GM12878 (cell line): ENCODE measurements around the gene CLK4. TPM values are rescaled to one million over a fixed set of nuclear protein-coding genes. Genes with fewer than 3 reads are reported as not detected.

Experiments used
- ATAC-seq: fragments of 200-7000 bp; cut with Tn5 transposase; 3 replicates; pipeline ENCODE4 v1.9.1; 2020; ENCODE audit warnings: mild to moderate bottlenecking, moderate library complexity
- BruUV-seq: library from RNA; stranded (reverse); fragments of 400-500 nt; replicated peaks from 2 replicates; lab custom pipeline; 2021; lab: Mats Ljungman, UMichigan
- CTCF ChIA-PET: fragments of 300-600 bp; sonication (Branson Sonifier 250); formaldehyde crosslinking; extraction: SDS; loops from one replicate; lab custom pipeline; 2021; ENCODE audit warnings: inconsistent platforms; lab: Yijun Ruan, JAX
- POLR2A ChIA-PET: fragments of 350-600 bp; formaldehyde crosslinking; extraction: SDS; loops from one replicate; lab custom pipeline; 2021; ENCODE audit warnings: inconsistent platforms; lab: Charles Lee
- RAD21 ChIA-PET: fragments of 300-600 bp; sonication (Branson Sonifier 250); formaldehyde crosslinking; loops from one replicate; lab custom pipeline; 2023; ENCODE audit warnings: antibody characterized with exemption; ENCODE audit not compliant: unreplicated experiment; lab: Charles Lee
- SMC1A ChIA-PET: fragments of 300-600 bp; sonication (Branson Sonifier 250); formaldehyde crosslinking; loops from one replicate; lab custom pipeline; 2023; ENCODE audit not compliant: unreplicated experiment, uncharacterized antibody; lab: Charles Lee
- DNase-seq: peaks from one replicate; pipeline ENCODE4 v3.0.0-alpha.2; 2011; ENCODE audit warnings: low read depth, low spot score
- FAIRE-seq: peaks from 3 replicates; lab custom pipeline; 2011; peaks lifted over from hg19 to GRCh38; lab: Jason Lieb, UNC
- H2AFZ ChIP-seq: 2 replicates; pipeline ENCODE4 v1.6.0; 2011; ENCODE audit warnings: low read depth, low read length, control low read depth; ENCODE audit not compliant: control insufficient read depth
- H3K27ac ChIP-seq: 2 replicates; pipeline ENCODE4 v1.5.1; 2011; ENCODE audit warnings: control low read depth; ENCODE audit not compliant: control insufficient read depth, insufficient read depth
- H3K27me3 ChIP-seq, 2 experiments: replicated peaks in 1 of 2; 2 replicates each; pipeline versions ENCODE4 v1.6.0 to v1.6.1; 2011; ENCODE audit warnings: low read length in 1 of 2; ENCODE audit not compliant: control insufficient read depth in 2 of 2, insufficient read depth in 2 of 2
- H3K36me3 ChIP-seq, 2 experiments: 2 replicates each; pipeline ENCODE4 v1.5.1; 2011; ENCODE audit warnings: low read length in 1 of 2; ENCODE audit not compliant: control insufficient read depth in 2 of 2, insufficient read depth in 2 of 2
- H3K4me1 ChIP-seq: 2 replicates; pipeline ENCODE4 v1.6.1; 2011; ENCODE audit warnings: mild to moderate bottlenecking, low read length, moderate library complexity, mixed read lengths; ENCODE audit not compliant: control insufficient read depth, insufficient read depth
- H3K4me2 ChIP-seq: 2 replicates; pipeline ENCODE4 v1.6.0; 2011; ENCODE audit warnings: control low read depth; ENCODE audit not compliant: control insufficient read depth, insufficient read depth
- H3K4me3 ChIP-seq: fragments of 200-600 bp; sonication (generic); 2 replicates; pipeline ENCODE4 v1.5.1; 2016
- H3K79me2 ChIP-seq: 2 replicates; pipeline ENCODE4 v1.6.0; 2011; ENCODE audit warnings: low read length; ENCODE audit not compliant: control insufficient read depth, insufficient read depth
- H3K9ac ChIP-seq: 2 replicates; pipeline ENCODE4 v1.8.0; 2011; ENCODE audit warnings: low read length, control low read depth, mixed read lengths; ENCODE audit not compliant: control insufficient read depth, insufficient read depth
- H3K9me3 ChIP-seq: replicated peaks from 3 replicates; pipeline ENCODE4 v1.5.1; 2011; ENCODE audit warnings: mild to moderate bottlenecking, low read length; ENCODE audit not compliant: control insufficient read depth, insufficient read depth
- H4K20me1 ChIP-seq: 2 replicates; pipeline ENCODE4 v1.6.0; 2011; ENCODE audit not compliant: control insufficient read depth, insufficient read depth
- PAX8 ChIP-seq: fragments of 450-650 bp; IDR thresholded peaks from 2 replicates; pipeline ENCODE4 v1.6.1; 2017; ENCODE audit warnings: mild to moderate bottlenecking, moderate library complexity
- SREBF1 ChIP-seq: IDR thresholded peaks from 2 replicates; pipeline ENCODE4 v1.6.1; 2012; ENCODE audit warnings: mild to moderate bottlenecking, low read length
- WGBS: methylation state at CpG from one replicate; pipeline ENCODE4 v1.1.6; 2016; ENCODE audit warnings: low lambda C conversion rate; ENCODE audit not compliant: insufficient replicate concordance, insufficient coverage; ENCODE audit errors: missing lambda C conversion rate; 5-methylcytosine and 5-hydroxymethylcytosine counted together
- in situ Hi-C: fragments of 300-500 bp; cut with MboI; formaldehyde crosslinking; loops from 9 replicates; pipeline ENCODE4 v1.14.3; 2018; ENCODE audit warnings: mixed read lengths
- intact Hi-C: fragments of 100-400 bp; cut with micrococcal nuclease; formaldehyde crosslinking; loops from one replicate; pipeline ENCODE4 v1.14.2; 2022; ENCODE audit not compliant: unreplicated experiment
- polyA plus RNA-seq, 11 experiments: library from polyadenylated mRNA; depleted of rRNA in 4 of 11; unstranded in 6 of 11; stranded (reverse) in 5 of 11; fragments of >200 nt; fragmentation: Nextera tagmentation in 4 of 11; fragmentation: Illumina TruSeq in 1 of 11; extraction: Ambion mirVana in 4 of 11; extraction: Trizol in 1 of 11; gene quantifications; 1 replicate in 1 of 11; 2 replicates in 10 of 11; pipeline versions ENCODE4 v1.2.1 to v1.2.3, GENCODE V29; 2011 to 2016; ENCODE audit warnings: inconsistent platforms in 2 of 11, missing spikeins in 2 of 11, low read depth in 1 of 11
- small RNA-seq: library from RNA; depleted of rRNA; stranded (forward); fragments of <200 nt; gene quantifications from one replicate; pipeline ENCODE3, GENCODE V24; 2014
- total RNA-seq, 4 experiments: library from RNA; depleted of rRNA in 3 of 4; stranded (reverse); fragments of >200 nt in 3 of 4; fragmentation: Illumina TruSeq in 1 of 4; extraction: Trizol in 1 of 4; gene quantifications; 2 replicates each; pipeline versions ENCODE4 v1.2.1 to v1.2.3, GENCODE V29; 2013 to 2021

Gene CLK4
- total and polyA plus RNA-seq, 10 of the 15 experiments (the other 5 are each of a cell fraction or from before 2014, with no cell fraction given): 13.6 to 47.9 (median 19.1) TPM

- H4K20me1 ChIP-seq: no peaks in the 10 kb centered on the region
- no peaks in the 10 kb centered on the region for H3K4me1 ChIP-seq
- DNase-seq: no peak
- BruUV-seq: no TSS peak
- no peak for TF ChIP-seq SREBF1
- TF ChIP-seq PAX8: no peak
- TF ChIP-seq, all 136 proteins: peak for 0
- ATAC-seq (no peak), FAIRE-seq (no peak)
- no peak overlapping the region for H3K9ac ChIP-seq
- H3K79me2 ChIP-seq: no peaks in the 10 kb centered on the region
- no peak overlapping the region for H3K4me3 ChIP-seq
- H3K27me3 ChIP-seq: no peaks in the 10 kb centered on the region
- ChIA-PET POLR2A (no interaction called here), RAD21 (no interaction called here), CTCF (interaction anchor here (1.7 kb wide), 1 partner anchor 319 kb away, joined by 5 read pairs; no protein-coding TSS in a partner anchor), SMC1A (no interaction called here)
- 33% methylated on average over 13 of the region's 13 CpGs for WGBS
- no peaks in the 10 kb centered on the region for H3K9me3 ChIP-seq
- H2AFZ ChIP-seq: no peak overlapping the region
- intact Hi-C loops: no loop called here
- no peaks in the 10 kb centered on the region for H3K36me3 ChIP-seq
- H3K4me2 ChIP-seq: no peak overlapping the region
- H3K27ac ChIP-seq: no peak overlapping the region
- in situ Hi-C loops: loop anchor here (5.0 kb wide), 1 partner anchor 276 kb away; no protein-coding TSS in a partner anchor
These were observed 73.3 kb downstream of the CLK4 start for GRCh38 chr5:178553517-178553916.

Small RNA genes within 50 kb of the gene (small RNA-seq; reads per million reads assigned to genes)
- gene RN7SKP70: not detected

Other genes with a start within 250 kb of the CLK4 start
- gene COL23A1, start 36.7 kb downstream of the CLK4 start, total RNA-seq (2014; rRNA removed): 0.05 and 0.11 TPM in 2 replicates
- 0.05 TPM in 1 of 2 replicates, not detected in the other for gene COL23A1, start 36.7 kb downstream of the CLK4 start, total RNA-seq (2014; rRNA removed; fragmentation: Illumina TruSeq; extraction: Trizol)
- 0.08 TPM in 1 of 2 replicates, not detected in the other for gene COL23A1, start 36.7 kb downstream of the CLK4 start, total RNA-seq (2021)
- gene COL23A1, start 36.7 kb downstream of the CLK4 start, polyA plus RNA-seq (2011; rRNA removed): not detected in 2 replicates
- 0.03 TPM in 1 of 2 replicates, not detected in the other for gene COL23A1, start 36.7 kb downstream of the CLK4 start, polyA plus RNA-seq (2014; fragmentation: Illumina TruSeq; extraction: Trizol)
- gene COL23A1, start 36.7 kb downstream of the CLK4 start, polyA plus RNA-seq (2014; fragmentation: Nextera tagmentation; extraction: Ambion mirVana): not detected
- 0.09 TPM in 1 of 2 replicates, not detected in the other for gene COL23A1, start 36.7 kb downstream of the CLK4 start, polyA plus RNA-seq (2014; rRNA removed)
- under 1 TPM; 0.07 to 0.83 TPM for gene COL23A1, start 36.7 kb downstream of the CLK4 start, polyA plus RNA-seq (2016; fragmentation: Nextera tagmentation; extraction: Ambion mirVana)
- 6.4 and 7.1 TPM in 2 replicates for gene ZNF354A, start 103.6 kb upstream of the CLK4 start, total RNA-seq (2014; rRNA removed)
- gene ZNF354A, start 103.6 kb upstream of the CLK4 start, total RNA-seq (2014; rRNA removed; fragmentation: Illumina TruSeq; extraction: Trizol): 7.5 and 7.7 TPM in 2 replicates
- gene ZNF354A, start 103.6 kb upstream of the CLK4 start, total RNA-seq (2021): 4.2 and 4.5 TPM in 2 replicates
- 9.4 and 16.4 TPM in 2 replicates for gene ZNF354A, start 103.6 kb upstream of the CLK4 start, polyA plus RNA-seq (2011; rRNA removed)
- 7.4 and 10.9 TPM in 2 replicates for gene ZNF354A, start 103.6 kb upstream of the CLK4 start, polyA plus RNA-seq (2014; fragmentation: Illumina TruSeq; extraction: Trizol)
- gene ZNF354A, start 103.6 kb upstream of the CLK4 start, polyA plus RNA-seq (2014; fragmentation: Nextera tagmentation; extraction: Ambion mirVana): 1 to 10 TPM in 1 of 2 experiments, under 1 TPM in 1; 0.60 to 1.8 TPM
- gene ZNF354A, start 103.6 kb upstream of the CLK4 start, polyA plus RNA-seq (2014; rRNA removed): 3.9 and 5.8 TPM in 2 replicates
- gene ZNF354A, start 103.6 kb upstream of the CLK4 start, polyA plus RNA-seq (2016; fragmentation: Nextera tagmentation; extraction: Ambion mirVana): 1 to 10 TPM; 3.2 to 4.2 TPM
- gene ZNF354B, start 232.9 kb upstream of the CLK4 start, total RNA-seq (2014; rRNA removed): 4.5 and 4.9 TPM in 2 replicates
- gene ZNF354B, start 232.9 kb upstream of the CLK4 start, total RNA-seq (2014; rRNA removed; fragmentation: Illumina TruSeq; extraction: Trizol): 5.2 and 5.6 TPM in 2 replicates
- 5.9 and 7.6 TPM in 2 replicates for gene ZNF354B, start 232.9 kb upstream of the CLK4 start, total RNA-seq (2021)
- 11.1 and 17.7 TPM in 2 replicates for gene ZNF354B, start 232.9 kb upstream of the CLK4 start, polyA plus RNA-seq (2011; rRNA removed)
- 6.2 and 9.1 TPM in 2 replicates for gene ZNF354B, start 232.9 kb upstream of the CLK4 start, polyA plus RNA-seq (2014; fragmentation: Illumina TruSeq; extraction: Trizol)
- gene ZNF354B, start 232.9 kb upstream of the CLK4 start, polyA plus RNA-seq (2014; fragmentation: Nextera tagmentation; extraction: Ambion mirVana): 1 to 10 TPM in 1 of 2 experiments, under 1 TPM in 1; 0.64 to 1.2 TPM
- gene ZNF354B, start 232.9 kb upstream of the CLK4 start, polyA plus RNA-seq (2014; rRNA removed): 5.8 and 6.8 TPM in 2 replicates
- 1 to 10 TPM; 2.0 TPM for gene ZNF354B, start 232.9 kb upstream of the CLK4 start, polyA plus RNA-seq (2016; fragmentation: Nextera tagmentation; extraction: Ambion mirVana)